Right renal pelvis (tissue), 4 donors: Measurements from ENCODE around the gene BMF. TPM values are rescaled to one million over a fixed set of nuclear protein-coding genes. Genes with fewer than 3 reads are reported as not detected.

ENCODE experiments used
- DNase-seq, 4 donors: peaks; one replicate each; pipeline ENCODE4 v3.0.0-alpha.2; 2013; ENCODE audit warnings: low read depth in 4 of 4, low spot score in 3 of 4, missing footprints in 1 of 4
- polyA plus RNA-seq, 4 donors: library from polyadenylated mRNA; unstranded; fragments of 120-200 nt; gene quantifications; one replicate each; pipeline ENCODE4 v1.2.1, GENCODE V29; 2013; ENCODE audit not compliant: insufficient read length in 4 of 4

Gene BMF
- polyA plus RNA-seq, 4 donors = 39.0 to 43.6 (median 42.2) TPM

DNA sequence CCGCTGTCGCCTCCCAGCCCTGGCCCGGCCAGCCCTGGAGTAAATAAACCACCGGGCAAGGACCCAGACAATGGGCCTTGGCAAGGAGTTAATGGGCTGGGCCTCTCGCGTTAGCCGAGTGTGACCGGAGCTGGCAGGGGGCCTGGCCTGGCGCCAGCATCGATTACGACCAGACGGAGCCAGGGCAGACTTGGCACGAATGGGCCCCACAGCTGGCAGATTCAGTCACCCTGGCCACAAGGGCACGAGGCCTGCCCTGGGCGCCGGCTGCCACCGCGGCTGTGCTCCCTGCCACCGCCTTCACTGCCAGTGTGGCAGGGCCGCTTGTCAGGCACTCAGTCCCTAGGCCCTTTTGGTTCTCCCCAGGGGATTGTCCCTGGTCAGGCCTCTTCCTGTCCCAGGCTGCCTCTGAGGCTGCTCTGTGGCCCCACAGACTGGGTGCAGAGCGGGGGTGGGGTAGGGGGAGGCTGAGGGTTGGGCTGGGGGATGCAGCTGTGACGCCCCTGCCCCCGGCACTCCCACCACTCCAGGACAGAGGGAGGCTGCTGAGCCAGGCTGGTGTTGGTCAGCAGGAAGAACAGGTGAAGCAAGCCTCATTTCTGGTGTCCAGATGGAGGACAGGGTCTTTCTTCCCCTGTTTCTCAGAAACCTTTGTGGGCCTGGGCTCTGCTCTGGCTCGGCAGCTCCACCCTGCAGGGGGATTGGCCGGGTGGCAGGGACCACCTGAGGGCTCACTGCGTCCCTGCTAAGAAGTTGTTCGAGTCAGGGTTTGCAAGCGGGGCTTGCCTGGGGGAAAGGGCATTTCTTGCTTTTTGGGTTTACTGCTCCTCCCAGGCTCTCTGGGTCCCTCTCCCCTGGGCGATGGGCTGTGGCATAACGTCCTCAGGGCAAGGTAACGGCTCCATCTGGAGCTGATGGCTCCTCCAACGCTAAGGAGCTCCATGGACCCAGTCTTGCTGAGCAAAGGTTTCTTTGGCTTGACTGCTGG, 39.2 kb downstream of the BMF start:
- DNase-seq = peak in 3 of 4 donors; percentile 67 to 77 (median 74)

DNA sequence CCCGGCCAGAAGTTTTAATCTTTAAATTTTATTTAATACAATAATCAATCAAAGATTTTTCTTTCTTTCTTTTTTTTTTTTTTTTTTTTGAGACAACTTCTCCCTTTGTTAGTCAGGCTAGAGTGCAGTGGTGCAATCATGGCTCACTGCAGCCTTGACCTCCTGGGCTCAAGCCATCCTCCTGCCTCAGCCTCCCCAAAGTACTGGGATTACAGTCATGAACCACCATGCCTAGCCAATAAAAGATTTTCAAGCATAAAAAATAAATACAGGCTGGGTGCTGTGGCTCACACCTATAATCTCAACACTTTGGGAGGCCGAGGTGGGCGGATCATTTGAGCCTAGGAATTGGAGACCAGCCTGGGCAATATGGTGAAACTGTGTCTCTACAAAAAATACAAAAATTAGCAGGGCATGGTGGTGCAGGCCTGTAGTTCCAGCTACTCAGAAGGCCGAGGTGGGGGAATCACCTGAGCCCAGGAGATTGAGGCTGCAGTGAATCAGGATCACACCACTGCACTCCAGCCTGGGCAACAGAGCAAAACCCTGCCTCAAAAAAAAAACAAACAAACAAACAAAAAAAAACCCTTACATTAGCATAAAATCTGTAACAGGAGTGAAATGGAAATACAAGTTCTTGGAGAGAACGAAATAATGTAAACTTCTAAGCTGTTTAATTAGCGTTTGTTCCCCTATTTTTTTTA, 40.6 kb downstream of the BMF start:
- no peak for DNase-seq

DNA sequence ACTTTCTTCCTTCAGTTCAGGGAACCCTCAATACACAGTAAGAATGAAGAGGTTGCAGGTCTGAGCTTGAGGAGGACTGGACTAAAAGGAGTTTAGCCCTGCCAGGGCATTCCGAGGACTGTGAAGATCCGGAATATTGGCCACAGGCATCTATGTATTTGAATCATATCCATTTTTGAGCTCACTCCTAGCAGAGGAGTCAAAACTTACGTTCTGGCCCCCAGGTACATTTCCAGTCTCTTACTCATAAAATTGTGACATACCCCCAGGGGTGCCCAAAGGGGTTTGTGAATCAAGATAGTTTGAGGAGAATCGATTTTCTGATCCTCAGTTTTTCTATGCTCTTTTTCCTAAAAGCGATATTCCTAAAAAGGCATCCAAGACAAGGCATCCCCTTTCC, 42.1 kb downstream of the BMF start:
- DNase-seq = no peak

DNA sequence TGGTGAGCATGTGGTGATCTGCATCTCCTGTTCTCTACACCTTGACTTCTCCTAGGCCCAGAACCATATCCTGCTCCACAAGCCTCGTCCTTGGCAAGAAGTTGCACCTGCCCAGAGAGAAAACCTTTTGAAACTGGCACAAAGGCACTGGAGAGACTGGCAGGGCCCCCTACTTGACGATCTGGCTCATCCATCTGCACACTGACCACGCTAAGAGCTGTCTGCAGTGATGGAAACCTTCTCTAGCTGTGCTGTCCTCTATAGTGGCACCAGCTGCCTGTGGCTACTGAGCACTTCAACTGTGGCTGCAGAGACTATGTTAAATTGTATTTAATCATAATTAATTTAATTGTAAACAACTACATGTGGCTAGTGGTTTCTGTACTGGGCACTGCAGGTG, 43.5 kb downstream of the BMF start:
- DNase-seq = no peak

GRCh38 chr15:40064231-40064894, 44.3 kb downstream of the BMF start:
- no peak for DNase-seq

- no peak for DNase-seq
Measured at GRCh38 chr15:40063563-40064011, 45.1 kb downstream of the BMF start.

DNA sequence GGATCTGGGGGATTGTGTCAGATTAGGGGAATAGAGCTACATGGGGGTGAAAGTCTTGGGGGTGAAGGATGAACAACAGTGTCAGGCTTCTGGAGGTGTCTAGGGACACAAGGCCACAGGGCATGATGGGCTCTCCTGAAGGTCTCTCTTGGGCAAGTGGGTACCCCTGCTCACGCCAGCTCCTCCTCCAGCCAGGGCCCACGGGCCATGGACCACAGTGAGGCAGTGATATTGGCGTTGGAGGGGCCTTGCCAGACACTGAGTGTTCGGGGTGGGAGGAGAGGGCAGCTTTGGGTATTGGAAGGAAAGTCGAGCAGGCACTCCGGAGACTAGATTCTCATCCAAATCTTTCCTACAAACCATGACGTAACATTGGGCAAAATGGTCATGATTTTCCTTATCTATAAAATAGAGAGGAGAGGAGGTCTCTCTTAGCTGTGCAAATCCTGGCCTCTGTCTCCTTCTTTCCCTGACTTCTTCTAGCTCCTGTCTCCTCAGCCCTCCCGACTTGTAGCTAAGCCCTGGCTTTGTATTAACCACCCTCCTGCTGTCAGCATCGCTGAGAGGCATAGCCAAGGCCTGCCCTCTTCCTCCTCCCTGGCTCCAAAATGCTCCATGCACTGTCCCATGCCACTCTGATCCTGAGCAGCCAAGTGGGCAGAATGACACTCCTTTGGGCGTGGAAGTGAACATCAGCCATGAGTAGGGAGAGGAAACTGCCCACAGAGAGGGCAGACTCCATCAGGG, 45.7 kb downstream of the BMF start:
- DNase-seq = no peak

DNA sequence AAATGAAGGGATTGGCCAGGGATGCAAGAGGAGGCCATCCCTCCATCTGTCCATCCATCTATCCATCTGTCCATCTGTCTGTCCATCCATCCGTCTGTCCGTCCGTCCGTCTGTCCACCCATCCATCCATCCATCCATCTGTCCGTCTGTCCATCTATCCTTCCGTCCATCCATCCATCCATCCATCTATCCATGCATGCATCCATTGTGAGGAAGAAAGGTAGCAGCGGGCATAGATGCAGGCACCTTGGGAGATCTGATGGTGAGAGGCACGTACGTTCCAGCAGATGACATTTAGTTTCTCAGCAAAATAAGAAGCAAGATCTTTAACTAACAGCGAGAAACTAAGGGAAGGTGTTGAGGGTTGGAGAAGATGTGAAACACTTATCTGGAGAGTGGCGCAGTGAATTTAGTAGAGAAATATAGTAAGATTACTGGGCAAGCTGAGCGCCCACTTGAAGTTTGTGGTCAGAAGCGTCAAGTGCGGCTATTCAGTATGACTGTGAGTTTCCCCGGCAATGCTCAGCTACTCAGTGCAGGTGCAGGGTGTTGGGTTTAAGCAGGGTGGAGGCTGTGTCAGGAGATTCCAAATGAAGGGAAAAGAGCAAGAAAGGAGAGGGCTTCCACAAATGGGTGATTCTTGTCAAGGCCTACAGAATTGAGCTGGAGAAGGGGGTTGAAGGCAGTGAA, 47.3 kb downstream of the BMF start:
- no peak for DNase-seq

GRCh38 chr15:40060236-40060961, 48.3 kb downstream of the BMF start:
- DNase-seq = no peak

DNA sequence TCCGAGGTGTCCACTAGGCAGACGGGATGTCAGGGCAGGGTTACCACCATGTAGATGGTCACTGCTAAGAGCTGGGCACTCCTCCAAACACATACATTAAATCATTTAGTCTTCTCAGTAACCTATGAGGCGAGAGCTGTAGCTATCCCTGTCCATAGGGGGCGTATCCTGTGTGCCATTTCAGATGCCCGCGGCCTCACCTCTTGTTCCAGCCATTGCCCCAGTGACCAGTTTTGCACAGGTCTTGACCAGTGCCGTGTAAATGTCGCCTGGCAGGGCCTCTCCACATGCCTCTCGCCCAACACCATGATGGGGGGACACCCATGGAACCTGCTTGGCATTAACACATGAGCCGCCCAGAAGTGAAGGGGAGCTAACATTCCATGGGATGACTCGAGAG, 48.9 kb downstream of the BMF start:
- DNase-seq = no peak

DNA sequence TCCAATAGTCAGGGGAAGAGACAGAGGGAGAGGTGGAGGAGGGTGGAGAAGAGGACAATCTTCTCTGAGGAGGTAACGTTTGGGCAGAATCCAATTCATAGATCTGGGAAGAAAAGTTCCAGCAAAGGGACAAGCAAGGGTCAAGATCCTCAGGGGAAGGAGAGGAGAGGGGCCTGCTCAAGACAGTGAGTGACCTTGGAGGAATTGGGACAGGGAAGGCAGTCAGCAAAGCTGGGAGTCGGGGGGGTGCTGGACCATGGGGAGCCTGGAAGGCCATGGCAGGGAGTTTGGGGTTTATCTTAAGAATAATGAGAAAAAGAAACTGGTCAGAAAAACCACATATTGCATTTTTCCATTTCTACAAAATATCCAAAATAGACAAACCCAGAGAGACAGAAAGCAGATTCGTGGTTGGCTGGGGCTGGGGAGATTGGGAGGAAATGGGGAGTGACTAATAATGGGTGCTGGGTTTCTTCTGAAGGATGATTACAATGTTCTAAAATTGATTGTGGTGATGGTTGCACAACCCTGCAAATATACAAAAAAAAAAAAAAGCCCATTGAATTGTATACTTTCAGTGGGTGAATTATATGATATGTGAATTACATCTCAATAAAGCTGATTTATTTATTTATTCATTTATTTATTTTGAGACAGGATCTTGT, 50.1 kb downstream of the BMF start:
- no peak for DNase-seq

DNA sequence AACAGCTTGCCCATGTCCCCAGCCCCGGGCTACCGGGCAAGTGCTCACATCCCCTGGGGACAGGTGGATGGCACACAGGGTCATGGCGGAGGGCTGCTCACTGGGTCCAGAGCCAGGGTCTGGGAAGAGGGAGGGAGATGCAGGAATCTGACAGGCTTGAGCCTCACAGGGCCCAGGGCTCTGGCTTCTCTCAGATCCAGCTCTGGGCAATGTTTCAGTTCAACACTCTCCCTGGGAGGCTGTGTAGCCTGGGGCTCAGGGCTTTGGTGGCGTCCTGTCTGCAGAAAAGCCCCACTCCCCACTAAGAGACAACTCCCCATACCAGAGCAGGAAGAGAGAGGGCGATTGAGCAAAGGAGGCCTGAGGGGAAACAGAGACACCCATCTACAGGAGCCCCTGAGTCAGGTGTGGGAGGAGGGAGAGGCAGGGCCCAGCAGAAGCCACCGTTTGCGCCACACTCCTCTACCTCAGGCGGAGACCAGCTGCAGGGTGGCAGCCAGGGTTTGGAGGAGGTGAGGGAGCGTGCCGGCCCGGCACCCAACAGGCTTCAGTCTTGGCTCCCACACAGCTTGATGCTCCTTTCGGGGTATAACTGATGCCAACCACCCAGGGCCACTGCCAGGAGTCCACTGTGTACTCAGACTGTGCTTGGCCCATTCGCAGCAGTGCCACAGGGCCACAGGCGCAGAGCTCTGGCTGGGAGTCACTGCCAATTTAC, 52.9 kb downstream of the BMF start:
- DNase-seq = no peak

DNA sequence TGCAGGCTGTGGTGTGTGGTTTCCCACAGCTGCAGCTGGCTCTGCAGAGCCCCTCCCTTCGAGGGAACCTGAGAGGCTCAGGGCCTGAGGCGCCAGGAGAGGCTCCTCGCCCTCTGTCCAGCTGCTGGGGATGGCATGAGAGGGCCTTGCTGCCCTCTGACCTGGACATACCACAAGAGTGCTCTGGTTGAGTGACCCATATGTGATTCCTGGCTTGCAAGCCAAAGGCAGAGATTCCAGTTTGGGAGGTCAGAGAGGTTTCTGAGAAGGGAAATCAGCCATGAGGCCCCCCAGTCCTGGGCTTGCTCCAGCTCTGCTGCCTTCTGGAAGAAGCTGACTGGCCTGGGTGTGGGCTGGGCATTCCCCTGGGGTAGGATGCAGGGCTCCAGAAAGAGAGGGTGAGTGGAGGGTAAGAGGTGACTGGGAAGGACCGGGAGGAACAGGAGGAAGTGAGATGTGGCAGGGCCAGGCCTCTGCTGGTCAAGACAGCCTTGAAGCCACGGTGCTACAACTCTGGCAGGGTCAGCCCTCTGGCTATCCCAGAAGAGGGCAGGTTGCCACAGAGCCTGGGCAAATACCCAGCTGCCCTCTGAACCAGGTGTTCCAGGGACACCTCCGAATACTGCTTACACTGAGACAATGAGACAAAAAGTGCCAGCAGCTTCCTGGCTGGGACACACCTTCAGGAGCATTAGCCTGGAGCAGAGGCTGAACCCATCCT, 53.7 kb downstream of the BMF start:
- no peak for DNase-seq

- no peak for DNase-seq
Measured at GRCh38 chr15:40054605-40054854, 54.1 kb downstream of the BMF start.

DNA sequence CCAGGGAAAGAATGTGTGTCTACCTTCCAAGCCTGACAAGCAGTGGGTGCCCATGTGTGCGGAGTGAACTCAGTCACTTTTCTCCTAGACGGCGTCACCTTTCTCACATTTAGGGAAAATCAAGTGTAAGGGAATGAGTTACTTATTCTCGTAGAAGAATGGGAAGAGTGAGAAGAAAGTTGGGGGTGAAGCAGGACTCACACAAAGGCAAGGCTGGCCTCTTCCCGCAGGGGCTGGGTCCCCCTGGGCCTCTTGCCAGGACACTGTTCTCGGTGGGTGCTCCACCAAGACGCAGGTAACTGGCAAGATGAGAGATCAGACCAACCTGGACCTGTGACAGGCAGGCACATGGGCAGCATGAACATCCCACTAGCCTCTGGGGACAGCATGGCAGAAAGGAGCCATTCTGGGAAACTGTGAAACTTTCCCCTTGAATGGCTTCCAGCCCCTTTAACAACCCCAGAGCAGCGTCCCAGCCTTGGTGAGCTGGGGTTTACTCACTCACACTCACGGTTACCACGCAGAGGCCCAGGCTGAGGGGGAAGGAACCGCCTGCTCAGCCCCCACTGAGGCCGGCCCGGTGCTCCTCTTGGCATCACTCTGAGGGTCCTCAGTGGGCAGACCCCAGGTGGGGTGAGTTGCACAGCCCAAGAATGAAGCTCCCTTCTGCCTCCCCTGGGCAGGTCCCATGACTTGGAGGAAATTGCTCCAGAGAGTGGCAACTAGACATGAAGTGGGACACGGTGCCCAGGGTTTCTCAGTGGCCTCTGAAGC, 54.7 kb downstream of the BMF start:
- DNase-seq = no peak

GRCh38 chr15:40053079-40053830, 55.4 kb downstream of the BMF start:
- DNase-seq = no peak
